Neural crest cell (in vitro differentiated cells): ENCODE data around the gene B3GAT3. TPM values are rescaled to one million over a fixed set of nuclear protein-coding genes. Genes with fewer than 3 reads are reported as not detected.

ENCODE experiments used
- DNase-seq: peaks from one replicate; pipeline ENCODE4 v3.0.0; 2021; ENCODE audit warnings: low read depth, mixed read lengths, low spot score
- H3K27ac Mint-ChIP-seq: one replicate; pipeline ENCODE4 v1.8.0; 2021; ENCODE audit warnings: mild to moderate bottlenecking, mixed read lengths; ENCODE audit not compliant: unreplicated experiment
- H3K27me3 Mint-ChIP-seq: 2 replicates; pipeline ENCODE4 v1.8.0; 2021; ENCODE audit warnings: low read depth, mild to moderate bottlenecking, mixed read lengths
- H3K36me3 Mint-ChIP-seq: 2 replicates; pipeline ENCODE4 v1.8.0; 2021; ENCODE audit warnings: low read depth, mild to moderate bottlenecking, mixed read lengths
- H3K4me1 Mint-ChIP-seq: 2 replicates; pipeline ENCODE4 v1.8.0; 2021; ENCODE audit warnings: mixed read lengths
- H3K4me3 Mint-ChIP-seq: one replicate; pipeline ENCODE4 v1.8.0; 2021; ENCODE audit warnings: mild to moderate bottlenecking, mixed read lengths
- H3K9me3 Mint-ChIP-seq: 2 replicates; pipeline ENCODE4 v1.8.0; 2021; ENCODE audit warnings: mixed read lengths
- CTCF ChIP-seq: fragments of 200-600 bp; sonication (generic); conservative IDR thresholded peaks from 2 replicates; pipeline ENCODE4 v1.5.0; 2021; ENCODE audit warnings: antibody characterized with exemption, mild to moderate bottlenecking
- total RNA-seq: library from RNA; stranded (reverse); gene quantifications from 2 replicates; pipeline ENCODE4 v1.2.1, GENCODE V29; 2021

Gene B3GAT3
- total RNA-seq, 1 donor from 2014 or later = 57.4 TPM

- Mint-ChIP-seq H3K4me1 (peaks cover 18% of the 10 kb centered on the region), H3K4me3 (peak overlapping the region; percentile 99), H3K9me3 (no peaks in the 10 kb centered on the region), H3K27me3 (peaks cover 3% of the 10 kb centered on the region), H3K36me3 (peaks cover 2% of the 10 kb centered on the region), H3K27ac (peak overlapping the region; percentile 99)
- no peak for DNase-seq
- TF ChIP-seq CTCF = no peak
Measured at GRCh38 chr11:62646825-62647608, 25.2 kb upstream of the B3GAT3 start.

GRCh38 chr11:62645946-62646824 lies 24.4 kb upstream of the B3GAT3 start, which contains the start of gene GANAB:
GANAB (minus strand) TSS chr11:62646613; CDS start chr11:62646599, 14 bp downstream.
- peak within 1 kb of the TSS; percentile 99 for H3K27ac Mint-ChIP-seq
- no peak for TF ChIP-seq CTCF
- H3K4me3 Mint-ChIP-seq = peak within 1 kb of the TSS; percentile 99
- peaks cover 18% of the 10 kb centered on the region for H3K4me1 Mint-ChIP-seq
- H3K9me3 Mint-ChIP-seq = no peaks in the 10 kb centered on the region
- H3K27me3 Mint-ChIP-seq = peaks cover 3% of the 10 kb centered on the region
- H3K36me3 Mint-ChIP-seq = peaks cover 2% of the 10 kb centered on the region
- peak; percentile 98 for DNase-seq

GRCh38 chr11:62645671-62645945 lies 23.8 kb upstream of the B3GAT3 start:
- Mint-ChIP-seq H3K4me1 (peaks cover 22% of the 10 kb centered on the region), H3K36me3 (peaks cover 2% of the 10 kb centered on the region), H3K9me3 (no peaks in the 10 kb centered on the region), H3K27me3 (peaks cover 3% of the 10 kb centered on the region), H3K4me3 (peak overlapping the region; percentile 99), H3K27ac (peak overlapping the region; percentile 99)
- no peak for DNase-seq
- TF ChIP-seq CTCF = no peak

GRCh38 chr11:62644220-62644619 lies 22.4 kb upstream of the B3GAT3 start:
- no peak overlapping the region for H3K27ac Mint-ChIP-seq
- no peaks in the 10 kb centered on the region for H3K9me3 Mint-ChIP-seq
- H3K4me1 Mint-ChIP-seq = peaks cover 28% of the 10 kb centered on the region
- H3K36me3 Mint-ChIP-seq = peaks cover 8% of the 10 kb centered on the region
- peaks cover 3% of the 10 kb centered on the region for H3K27me3 Mint-ChIP-seq
- no peak for DNase-seq
- TF ChIP-seq CTCF = no peak
- H3K4me3 Mint-ChIP-seq = peak overlapping the region; percentile 49

GRCh38 chr11:62632492-62632891 lies 10.7 kb upstream of the B3GAT3 start:
- Mint-ChIP-seq H3K4me1 (no peaks in the 10 kb centered on the region), H3K4me3 (no peak overlapping the region), H3K36me3 (peaks cover 27% of the 10 kb centered on the region), H3K27me3 (no peaks in the 10 kb centered on the region), H3K9me3 (no peaks in the 10 kb centered on the region), H3K27ac (peak overlapping the region; percentile 13)
- TF ChIP-seq CTCF = no peak
- DNase-seq = no peak
